H1 (cell line): ENCODE results near the gene MLN. TPM values are rescaled to one million over a fixed set of nuclear protein-coding genes. Genes with fewer than 3 reads are reported as not detected.

Experiments used
- CTCF ChIA-PET: fragments of 300-600 bp; sonication (Branson Sonifier 250); formaldehyde crosslinking; loops from one replicate; lab custom pipeline; 2021; ENCODE audit not compliant: partially characterized antibody; lab: Charles Lee
- POLR2A ChIA-PET: fragments of 300-600 bp; sonication (Branson Sonifier 250); formaldehyde crosslinking; loops from one replicate; lab custom pipeline; 2021; ENCODE audit warnings: inconsistent platforms; ENCODE audit not compliant: partially characterized antibody; lab: Charles Lee
- DNase-seq, 2 experiments: peaks; one replicate each; pipeline versions ENCODE4 v3.0.0 to v3.0.0-alpha.2; 2010 to 2022; ENCODE audit warnings: low spot score in 2 of 2, low read depth in 1 of 2, mixed read lengths in 1 of 2
- FAIRE-seq: peaks from 2 replicates; lab custom pipeline; 2011; peaks lifted over from hg19 to GRCh38; lab: Jason Lieb, UNC
- H2AFZ ChIP-seq: 2 replicates; pipeline ENCODE4 v1.8.1; 2012; ENCODE audit warnings: low read length, inconsistent platforms
- H2AK5ac ChIP-seq: 2 replicates; pipeline ENCODE4 v1.6.1; 2013; ENCODE audit warnings: low read depth, low read length
- H2BK120ac ChIP-seq: replicated peaks from 2 replicates; pipeline ENCODE3; 2013; ENCODE audit warnings: low read depth, low read length, inconsistent platforms
- H2BK12ac ChIP-seq: 2 replicates; pipeline ENCODE4 v1.6.1; 2013; ENCODE audit warnings: low read depth, low read length
- H2BK15ac ChIP-seq: 2 replicates; pipeline ENCODE4 v1.6.1; 2013; ENCODE audit warnings: low read length
- H2BK20ac ChIP-seq: 2 replicates; pipeline ENCODE4 v1.6.1; 2013; ENCODE audit warnings: low read length
- H2BK5ac ChIP-seq: 2 replicates; pipeline ENCODE4 v1.6.1; 2013; ENCODE audit warnings: low read depth, low read length
- H3K14ac ChIP-seq: 2 replicates; pipeline ENCODE4 v1.6.1; 2013; ENCODE audit warnings: inconsistent platforms; ENCODE audit not compliant: insufficient read length
- H3K18ac ChIP-seq: 2 replicates; pipeline ENCODE4 v1.6.1; 2013; ENCODE audit warnings: low read length; ENCODE audit errors: extremely low read depth
- H3K23ac ChIP-seq: 2 replicates; pipeline ENCODE4 v1.6.1; 2013; ENCODE audit warnings: inconsistent platforms; ENCODE audit not compliant: insufficient read length
- H3K23me2 ChIP-seq: 2 replicates; pipeline ENCODE4 v1.6.1; 2013; ENCODE audit warnings: low read depth, low read length
- H3K27ac ChIP-seq: 2 replicates; pipeline ENCODE4 v1.6.1; 2011; ENCODE audit warnings: low read depth, low read length, inconsistent platforms
- H3K27me3 ChIP-seq, 4 experiments: replicated peaks in 1 of 4; 1 replicate in 1 of 4; 2 replicates in 3 of 4; pipeline versions ENCODE4 v1.6.1 to v1.8.1; 2011 to 2013; ENCODE audit warnings: low read length in 3 of 4, mild to moderate bottlenecking in 3 of 4, inconsistent platforms in 2 of 4, mixed read lengths in 2 of 4, moderate library complexity in 1 of 4; ENCODE audit not compliant: control insufficient read depth in 3 of 4, insufficient read depth in 3 of 4; ENCODE audit errors: extremely low read depth in 1 of 4
- H3K36me3 ChIP-seq, 4 experiments: 2 replicates each; pipeline versions ENCODE4 v1.6.1 to v1.8.1; 2011 to 2013; ENCODE audit warnings: mild to moderate bottlenecking in 4 of 4, low read length in 3 of 4, moderate library complexity in 2 of 4, control low read depth in 1 of 4, inconsistent platforms in 1 of 4; ENCODE audit not compliant: insufficient read depth in 4 of 4, control insufficient read depth in 2 of 4
- H3K4ac ChIP-seq: replicated peaks from 2 replicates; pipeline ENCODE3; 2013; ENCODE audit warnings: low read length, low read depth, mixed read lengths, inconsistent platforms; ENCODE audit not compliant: insufficient read length
- H3K4me1 ChIP-seq, 4 experiments: replicated peaks in 1 of 4; 1 replicate in 1 of 4; 2 replicates in 3 of 4; pipeline versions ENCODE4 v1.6.1 to v1.8.1; 2011 to 2013; ENCODE audit warnings: low read length in 3 of 4, inconsistent platforms in 2 of 4, mixed read lengths in 1 of 4; ENCODE audit not compliant: insufficient read depth in 4 of 4, control insufficient read depth in 3 of 4
- H3K4me2 ChIP-seq, 2 experiments: 2 replicates each; pipeline versions ENCODE4 v1.6.1 to v1.8.1; 2011 to 2013; ENCODE audit warnings: low read depth in 2 of 2, low read length in 2 of 2, control low read depth in 1 of 2, inconsistent platforms in 1 of 2, mild to moderate bottlenecking in 1 of 2; ENCODE audit not compliant: insufficient read depth in 1 of 2
- H3K4me3 ChIP-seq, 4 experiments: fragments of 200-600, 300-600 bp in 1 of 4; sonication (generic), shearing (Covaris generic), sonication (Bioruptor Twin) in 1 of 4; 2 replicates each; pipeline versions ENCODE4 v1.5.1 to v1.8.1; 2011 to 2016; ENCODE audit warnings: low read length in 4 of 4, low read depth in 3 of 4, control low read depth in 2 of 4, inconsistent platforms in 2 of 4, mild to moderate bottlenecking in 2 of 4, mixed read lengths in 1 of 4, moderate library complexity in 1 of 4; ENCODE audit not compliant: insufficient read depth in 2 of 4; ENCODE audit errors: extremely low read depth in 1 of 4
- H3K56ac ChIP-seq: replicated peaks from 2 replicates; pipeline ENCODE3; 2013; ENCODE audit warnings: low read depth, mild to moderate bottlenecking, mixed read lengths, low read length, inconsistent platforms; ENCODE audit not compliant: insufficient read length
- H3K79me1 ChIP-seq: 2 replicates; pipeline ENCODE4 v1.6.1; 2013; ENCODE audit warnings: low read depth, low read length, control low read depth
- H3K79me2 ChIP-seq, 2 experiments: 2 replicates each; pipeline versions ENCODE4 v1.6.1 to v1.8.1; 2012 to 2013; ENCODE audit warnings: low read length in 2 of 2, mild to moderate bottlenecking in 2 of 2, inconsistent platforms in 1 of 2; ENCODE audit not compliant: insufficient read depth in 2 of 2, control insufficient read depth in 1 of 2
- H3K9ac ChIP-seq, 4 experiments: replicated peaks in 1 of 4; 1 replicate in 1 of 4; 2 replicates in 3 of 4; pipeline versions ENCODE4 v1.6.1 to v1.8.1; 2011 to 2013; ENCODE audit warnings: low read depth in 3 of 4, low read length in 3 of 4, control low read depth in 2 of 4, mild to moderate bottlenecking in 2 of 4, moderate library complexity in 2 of 4, inconsistent platforms in 1 of 4; ENCODE audit errors: extremely low read depth in 1 of 4
- H3K9me3 ChIP-seq, 2 experiments: 2 replicates each; pipeline versions ENCODE4 v1.6.1 to v1.8.1; 2012 to 2013; ENCODE audit warnings: mild to moderate bottlenecking in 2 of 2, moderate library complexity in 2 of 2, control low read depth in 1 of 2, inconsistent platforms in 1 of 2, low read depth in 1 of 2, low read length in 1 of 2, mixed read lengths in 1 of 2; ENCODE audit not compliant: insufficient read depth in 2 of 2
- H4K20me1 ChIP-seq, 2 experiments: replicated peaks in 1 of 2; 2 replicates each; pipeline versions ENCODE3 to v1.8.1; 2011 to 2013; ENCODE audit warnings: inconsistent platforms in 2 of 2, low read length in 2 of 2, mild to moderate bottlenecking in 1 of 2; ENCODE audit not compliant: insufficient read depth in 2 of 2, control insufficient read depth in 1 of 2
- H4K5ac ChIP-seq: 2 replicates; pipeline ENCODE4 v1.6.1; 2013; ENCODE audit warnings: low read length, low read depth, mixed read lengths, inconsistent platforms; ENCODE audit not compliant: insufficient read length
- H4K8ac ChIP-seq: 2 replicates; pipeline ENCODE4 v1.8.0; 2013; ENCODE audit warnings: mild to moderate bottlenecking, moderate library complexity, low read length, inconsistent platforms; ENCODE audit not compliant: insufficient read depth; ENCODE audit errors: extremely low read depth
- H4K91ac ChIP-seq: replicated peaks from 2 replicates; pipeline ENCODE3; 2013; ENCODE audit warnings: low read length, mixed read lengths, inconsistent platforms; ENCODE audit not compliant: insufficient read length
- SP1 ChIP-seq: IDR thresholded peaks from 2 replicates; pipeline ENCODE4 v1.6.1; 2011; ENCODE audit warnings: low read depth, low read length
- whole genome bisulfite sequencing, 2 experiments: shearing (Covaris generic) in 1 of 2; methylation state at CpG; one replicate each; pipeline versions ENCODE4 v1.1.6 to v1.1.7; 2013 to 2015; ENCODE audit warnings: low lambda C conversion rate in 2 of 2, mixed read lengths in 2 of 2, inconsistent platforms in 1 of 2, low coverage in 1 of 2, missing lambda C conversion rate in 1 of 2; ENCODE audit not compliant: insufficient replicate concordance in 2 of 2, insufficient coverage in 1 of 2, insufficient read length in 1 of 2; ENCODE audit errors: extremely low coverage in 1 of 2, missing lambda C conversion rate in 1 of 2; 5-methylcytosine and 5-hydroxymethylcytosine counted together
- polyA plus RNA-seq, 7 experiments: library from polyadenylated mRNA; depleted of rRNA in 3 of 7; stranded (reverse) in 5 of 7; unstranded in 2 of 7; fragments of >200 nt in 5 of 7; fragments of 200-250 nt in 2 of 7; gene quantifications; 1 replicate in 5 of 7; 2 replicates in 1 of 7; 4 replicates in 1 of 7; pipeline versions ENCODE4 v1.2.1 to v1.2.3, GENCODE V29; 2011 to 2013; ENCODE audit warnings: missing spikeins in 2 of 7, mixed read lengths in 2 of 7
- total RNA-seq: library from RNA; stranded (reverse); fragmentation: NEBNext Ultra II Directional; extraction: Animal tissue kit (Norgen Biotek cat#: 25700); gene quantifications from 2 replicates; pipeline ENCODE4 v1.2.1, GENCODE V29; 2021

Gene MLN
- total and polyA plus RNA-seq, 2 of the 8 experiments (the other 6 are each of a cell fraction or from before 2014, with no cell fraction given) = not detected

DNA sequence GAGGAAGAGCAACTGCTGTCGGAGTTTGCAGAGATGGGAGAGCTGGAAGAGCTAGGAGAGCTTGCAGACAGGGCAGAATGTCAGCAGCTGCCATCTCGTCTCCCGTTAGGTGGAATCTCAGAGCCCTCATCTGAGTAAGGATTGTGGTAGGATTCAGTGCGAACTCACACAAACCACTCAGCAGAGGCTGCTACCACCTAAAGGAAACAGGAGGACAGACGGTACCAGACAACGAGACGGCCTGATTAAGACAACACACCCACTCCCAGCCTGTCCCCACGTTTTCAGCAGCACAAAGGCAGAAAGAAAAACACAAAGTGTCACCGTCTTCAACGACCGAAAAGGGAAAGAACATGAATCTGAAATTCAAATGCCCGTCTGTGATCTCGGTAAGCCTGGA is 19.0 kb downstream of the MLN start:
- Histone ChIP-seq H4K8ac (no peak overlapping the region), H2BK5ac (peak overlapping the region; percentile 56; the same call in 1 of the 2 replicates), H3K27ac (no peak overlapping the region; the same call in 1 of the 2 replicates), H3K9ac (no peak overlapping the region), H3K23me2 (peaks cover 2% of the 10 kb centered on the region), H3K9me3 (no peaks in the 10 kb centered on the region), H3K36me3 (peaks cover 16 to 55% (median 31%) of the 10 kb centered on the region in 4 experiments), H2BK20ac (peak overlapping the region; percentile 51), H2BK120ac (no peak overlapping the region), H2BK12ac (peak overlapping the region; percentile 68), H3K56ac (no peak overlapping the region), H3K79me1 (peaks cover 8% of the 10 kb centered on the region), H2AK5ac (peak overlapping the region; percentile 57; the same call in 1 of the 2 replicates), H3K4me2 (no peak overlapping the region), H3K79me2 (peaks cover 11 to 45% of the 10 kb centered on the region in 2 experiments), H3K4ac (no peak overlapping the region), H4K91ac (no peak overlapping the region), H3K14ac (no peak overlapping the region), H4K5ac (no peak overlapping the region), H3K4me1 (peaks cover 28 to 67% (median 41%) of the 10 kb centered on the region in 4 experiments), H3K23ac (no peak overlapping the region), H2AFZ (no peak overlapping the region), H3K18ac (no peak overlapping the region), H3K27me3 (no peaks in the 10 kb centered on the region), H4K20me1 (peaks cover 0 to 2% of the 10 kb centered on the region in 2 experiments), H3K4me3 (no peak overlapping the region), H2BK15ac (peak overlapping the region; percentile 36; the same call in 1 of the 2 replicates)
- WGBS, 2 experiments = 80% methylated on average over 13 of the region's 13 CpGs; no CpG with 5 or more reads in 1 of the 2 experiments
- no peak for TF ChIP-seq SP1
- no peak for FAIRE-seq
- POLR2A ChIA-PET = interaction anchor here (1.0 to 4.5 kb wide), 3 partner anchors 12 to 18 kb away, joined by 3 to 34 read pairs (median 3); no protein-coding TSS in a partner anchor
- no peak for DNase-seq
- CTCF ChIA-PET = interaction anchor here (1.0 to 1.9 kb wide), 2 partner anchors 15 to 75 kb away, joined by 3 to 19 read pairs; no protein-coding TSS in a partner anchor
